HL-60 (cell line): ENCODE results near the gene ANO6.

Source experiments
- CTCF ChIP-seq: IDR thresholded peaks from one replicate; pipeline ENCODE4 v1.5.1; 2011; ENCODE audit warnings: low read length, control low read depth, inconsistent platforms; ENCODE audit not compliant: insufficient read depth
- POLR2AphosphoS5 ChIP-seq: IDR thresholded peaks from 2 replicates; pipeline ENCODE4 v1.6.1; 2012; ENCODE audit warnings: low read depth
- REST ChIP-seq: IDR thresholded peaks from 2 replicates; pipeline ENCODE4 v1.6.1; 2012; ENCODE audit warnings: low read depth; ENCODE audit not compliant: insufficient replicate concordance
- SPI1 ChIP-seq: IDR thresholded peaks from 2 replicates; pipeline ENCODE4 v1.6.1; 2012; ENCODE audit warnings: low read depth, mild to moderate bottlenecking, borderline replicate concordance

- TF ChIP-seq CTCF (no peak), POLR2AphosphoS5 (no peak), SPI1 (no peak), REST (no peak)
These were observed 243.2 kb downstream of the ANO6 start for GRCh38 chr12:45458854-45459807.
